Pancreas (tissue), 10 donors: Measurements from ENCODE around the gene TMEM145. TPM values are rescaled to one million over a fixed set of nuclear protein-coding genes. Genes with fewer than 3 reads are reported as not detected.
A peak's percentile ranks its signal among the peaks of the same experiment; 100 is the strongest.
"Not testable (repeated sequence)": the region's sequence is repeated elsewhere in the genome, so short reads cannot be mapped to it uniquely, and the experiment has no call there.

ENCODE experiments used
- ATAC-seq, 4 donors: fragments of 200-7000 bp; cut with Tn5 transposase; one replicate each; pipeline versions ENCODE4 v1.8.0 to v1.9.1; 2020; ENCODE audit warnings: mild to moderate bottlenecking in 4 of 4, moderate library complexity in 4 of 4
- DNase-seq, 6 donors: peaks; one replicate each; pipeline ENCODE4 v3.0.0-alpha.2; 2020
- FAIRE-seq: peaks from 2 replicates; lab custom pipeline; 2012; peaks lifted over from hg19 to GRCh38; lab: Jason Lieb, UNC
- H3K27ac ChIP-seq, 4 donors: fragments of 200-600 bp; sonication (generic); 1 replicate in 3 of 4; 2 replicates in 1 of 4; pipeline versions ENCODE4 v1.5.0 to v1.8.0; 2020
- H3K27me3 ChIP-seq, 4 donors: fragments of 200-600 bp; one replicate each; pipeline ENCODE4 v1.8.0; 2021
- H3K36me3 ChIP-seq, 3 donors: fragments of 200-600 bp; sonication (generic) in 1 of 3; one replicate each; pipeline versions ENCODE4 v1.5.0 to v1.8.0; 2020 to 2021
- H3K4me1 ChIP-seq, 3 donors: fragments of 200-600 bp; one replicate each; pipeline ENCODE4 v1.8.0; 2021
- H3K4me3 ChIP-seq, 4 donors: fragments of 200-600 bp; sonication (generic) in 2 of 4; one replicate each; pipeline versions ENCODE4 v1.5.0 to v1.8.0; 2020 to 2021
- H3K9me3 ChIP-seq, 4 donors: fragments of 200-600 bp; one replicate each; pipeline ENCODE4 v1.8.0; 2021
- CTCF ChIP-seq, 4 donors: fragments of 200-600 bp; sonication (generic) in 3 of 4; IDR thresholded peaks; one replicate each; pipeline versions ENCODE4 v1.5.0 to v1.8.0; 2021; ENCODE audit warnings: antibody characterized with exemption in 4 of 4
- WGBS, 2 donors: extraction: QIAGEN DNeasy Blood & Tissue Kit; methylation state at CpG; one replicate each; pipeline ENCODE4 v1.1.7; 2013; 5-methylcytosine and 5-hydroxymethylcytosine counted together
- intact Hi-C, 3 donors: fragments of 100-400 bp; cut with DNase I; formaldehyde crosslinking; loops; one replicate each; pipeline versions ENCODE4 v1.11.1 to v1.14.2; 2022
- polyA plus RNA-seq, 2 donors: library from polyadenylated mRNA; stranded (reverse); fragments of 200-250 nt; gene quantifications; one replicate each; pipeline ENCODE4 v1.2.3, GENCODE V29; 2013
- total RNA-seq, 6 donors: library from RNA; stranded (reverse); fragmentation: NEBNext Ultra II Directional in 4 of 6; extraction: Animal tissue kit (Norgen Biotek cat#: 25700) in 4 of 6; gene quantifications; one replicate each; pipeline versions ENCODE4 v1.2.1 to v1.2.4, GENCODE V29; 2021 to 2023
- donor health status: healthy with polysubstance abuse.
- donor health status: DM: no; HTN: no; CAD: no; lungs with moderate emphysema.
- donor health status: DM: no; HTN: no; CAD: no.
- donor health status: control.
- donor health status: control.
- donor health status: Bipolar disorder and iron deficiency.
- donor health status: DM: yes; HTN: yes; CAD: no.
- donor health status: DM: no; HTN: no; CAD: no.
- donor health status: DM: no; HTN: no; CAD: no.
- donor health status: DM: yes; HTN: yes; CAD: no.

The TMEM145 gene
- total and polyA plus RNA-seq, 8 donors, result 0.46 to 8.2 (median 1.0) TPM

GRCh38 chr19:42335374-42335936 lies 22.3 kb downstream of the TMEM145 start:
- DNase-seq (no peak), ATAC-seq (no peak), FAIRE-seq (no peak)
- Histone ChIP-seq H3K36me3 (no peaks in the 10 kb centered on the region), H3K27me3 (no peaks in the 10 kb centered on the region), H3K4me1 (no peaks in the 10 kb centered on the region), H3K27ac (no peak overlapping the region), H3K4me3 (no peak overlapping the region), H3K9me3 (no peaks in the 10 kb centered on the region)
- intact Hi-C loops, result no loop called here
- TF ChIP-seq CTCF (IDR thresholded peaks at IDR 0.05), result no peak
- 80 to 89% methylated on average over 7 of the region's 7 CpGs for WGBS, 2 donors

DNA sequence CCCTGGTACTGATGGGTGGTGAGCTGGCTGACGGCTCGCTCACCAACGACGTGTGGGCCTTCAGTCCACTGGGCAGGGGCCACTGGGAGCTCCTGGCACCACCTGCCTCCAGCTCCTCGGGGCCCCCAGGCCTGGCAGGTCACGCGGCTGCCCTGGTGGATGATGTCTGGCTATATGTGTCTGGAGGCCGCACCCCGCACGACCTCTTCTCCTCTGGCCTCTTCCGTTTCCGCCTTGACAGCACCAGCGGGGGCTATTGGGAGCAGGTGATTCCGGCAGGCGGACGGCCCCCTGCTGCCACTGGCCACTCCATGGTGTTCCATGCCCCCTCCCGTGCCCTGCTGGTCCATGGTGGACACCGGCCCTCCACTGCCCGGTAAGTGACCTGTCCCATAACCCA lies 22.9 kb downstream of the TMEM145 start:
- ATAC-seq (no peak), DNase-seq (no peak), FAIRE-seq (no peak)
- TF ChIP-seq CTCF (IDR thresholded peaks at IDR 0.05), result no peak
- Histone ChIP-seq H3K27me3 (no peaks in the 10 kb centered on the region), H3K4me1 (no peaks in the 10 kb centered on the region), H3K4me3 (no peak overlapping the region), H3K36me3 (no peaks in the 10 kb centered on the region), H3K9me3 (no peaks in the 10 kb centered on the region), H3K27ac (no peak overlapping the region)
- WGBS, 2 donors, result 91 to 96% methylated on average over 16 to 19 of the region's 19 CpGs
- intact Hi-C loops, result no loop called here

- H3K4me1 ChIP-seq, H3K27ac ChIP-seq, intact Hi-C loops, ATAC-seq, H3K9me3 ChIP-seq, H3K36me3 ChIP-seq, FAIRE-seq, DNase-seq, H3K4me3 ChIP-seq, H3K27me3 ChIP-seq: not testable (repeated sequence)
- 82 to 87% methylated on average over 7 of the region's 7 CpGs for WGBS, 2 donors
Measured at GRCh38 chr19:42339126-42339860, 26.2 kb downstream of the TMEM145 start.

DNA sequence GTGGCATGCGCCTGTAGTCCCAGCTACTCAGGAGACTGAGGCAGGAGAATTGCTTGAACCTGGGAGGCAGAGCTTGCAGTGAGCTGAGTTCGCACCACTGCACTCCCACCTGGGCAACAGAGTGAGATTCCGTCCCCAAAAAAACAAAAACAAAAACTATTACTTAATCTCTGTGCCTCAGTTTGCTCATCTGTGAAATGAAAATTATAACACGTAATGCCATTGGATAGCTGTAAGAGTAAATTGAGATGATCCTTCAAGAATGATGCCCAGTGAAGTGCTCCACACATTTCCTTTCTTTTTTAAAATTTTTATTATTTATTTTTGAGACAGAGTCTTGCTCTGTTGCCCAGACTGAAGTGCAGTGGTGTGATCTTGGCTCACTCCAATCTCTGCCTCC lies 26.8 kb downstream of the TMEM145 start:
- H3K4me1 ChIP-seq, H3K27ac ChIP-seq, H3K36me3 ChIP-seq, ATAC-seq, H3K9me3 ChIP-seq, FAIRE-seq, H3K4me3 ChIP-seq, intact Hi-C loops, H3K27me3 ChIP-seq, DNase-seq: not testable (repeated sequence)
- WGBS, 2 donors, result 90 to 93% methylated on average over 4 of the region's 4 CpGs

DNA sequence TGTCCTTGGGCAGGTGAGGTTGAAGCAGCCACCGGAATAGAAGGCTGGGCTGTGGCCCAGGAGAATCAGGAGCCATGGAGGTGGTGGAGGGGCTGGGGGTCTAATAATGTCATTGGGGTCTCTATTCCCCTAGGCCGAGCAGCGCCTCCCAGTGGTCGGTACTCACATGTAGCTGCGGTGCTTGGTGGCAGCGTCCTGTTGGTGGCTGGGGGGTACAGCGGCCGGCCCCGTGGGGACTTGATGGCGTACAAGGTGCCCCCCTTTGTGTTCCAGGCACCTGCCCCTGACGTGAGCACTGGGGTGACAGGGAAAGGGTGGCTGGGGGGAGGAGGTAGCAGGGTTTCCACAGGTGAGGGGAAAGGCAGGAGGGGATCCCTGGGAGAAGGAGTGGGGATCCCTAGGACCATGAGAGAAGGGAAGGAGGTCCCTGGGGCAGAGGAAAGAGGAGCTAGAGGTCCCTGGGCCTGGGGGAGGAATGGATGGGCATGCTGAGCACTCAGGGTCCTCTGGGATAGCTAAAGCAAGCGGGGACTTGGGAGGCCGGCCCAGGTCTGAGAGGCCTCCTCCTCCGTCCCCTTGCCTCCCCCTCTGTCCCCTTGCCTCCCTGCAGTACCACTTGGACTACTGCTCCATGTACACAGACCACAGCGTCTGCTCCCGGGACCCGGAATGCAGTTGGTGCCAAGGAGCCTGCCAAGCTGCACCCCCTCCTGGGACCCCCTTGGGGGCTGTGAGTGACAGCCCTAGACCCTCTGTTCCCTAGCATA lies 30.4 kb downstream of the TMEM145 start:
- no peak for ATAC-seq
- TF ChIP-seq CTCF (IDR thresholded peaks at IDR 0.05), result no peak

More for the DNA sequence above, 30.4 kb downstream of the TMEM145 start:
- H3K36me3 ChIP-seq, result no peaks in the 10 kb centered on the region
- FAIRE-seq (no peak), DNase-seq (peak in 1 of 6 donors; percentile 50)
- no peaks in the 10 kb centered on the region for H3K4me1 ChIP-seq
- no peaks in the 10 kb centered on the region for H3K9me3 ChIP-seq
- H3K27me3 ChIP-seq, result no peaks in the 10 kb centered on the region
- no peak overlapping the region for H3K4me3 ChIP-seq
- intact Hi-C loops, result no loop called here
- no peak overlapping the region for H3K27ac ChIP-seq
- WGBS, 2 donors, result 87 to 89% methylated on average over 15 to 17 of the region's 17 CpGs
